KOPT-K1 (cell line): ENCODE results near the gene SLC25A36.
A peak's percentile ranks its signal among the peaks of the same experiment; 100 is the strongest.
"Not testable (repeated sequence)": the region's sequence is repeated elsewhere in the genome, so short reads cannot be mapped to it uniquely, and the experiment has no call there.

Source experiments
- H3K27ac ChIP-seq: fragments of 200-600 bp; sonication (generic); 2 replicates; pipeline ENCODE4 v1.5.1; 2016; ENCODE audit warnings: antibody characterized with exemption, mild to moderate bottlenecking, low read depth, low read length; ENCODE audit not compliant: poor library complexity, severe bottlenecking
- H3K36me3 ChIP-seq: fragments of 200-600 bp; sonication (generic); 2 replicates; pipeline ENCODE4 v1.5.1; 2017; ENCODE audit warnings: antibody characterized with exemption, mild to moderate bottlenecking, low read length, moderate library complexity; ENCODE audit not compliant: insufficient read depth
- H3K9me3 ChIP-seq: fragments of 200-600 bp; sonication (generic); 2 replicates; pipeline ENCODE4 v1.5.1; 2017; ENCODE audit warnings: antibody characterized with exemption, low read length, mild to moderate bottlenecking; ENCODE audit not compliant: insufficient read depth, poor library complexity, severe bottlenecking

Gene SLC25A36

DNA sequence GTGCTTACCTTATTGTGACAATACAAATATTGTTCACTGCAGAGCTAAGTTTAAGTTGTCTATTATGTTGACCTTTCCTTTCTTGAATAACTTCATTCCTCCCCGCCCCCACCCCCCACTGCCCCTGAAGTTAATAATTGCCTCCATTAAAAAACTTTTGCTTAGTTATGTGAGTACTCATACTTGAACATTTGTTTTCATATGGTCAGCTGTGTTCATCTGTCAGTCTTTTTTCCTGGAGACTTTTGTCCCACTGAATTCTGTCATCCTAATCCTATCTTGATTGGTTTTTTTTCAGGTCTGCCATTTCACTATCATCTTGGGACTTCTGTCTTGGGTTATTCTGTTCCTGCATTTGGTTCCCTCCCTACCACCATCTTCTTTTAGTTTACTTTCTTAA lies 8.5 kb downstream of the SLC25A36 start:
- Histone ChIP-seq H3K9me3 (no peaks in the 10 kb centered on the region), H3K27ac (no peak overlapping the region), H3K36me3 (peaks cover 24% of the 10 kb centered on the region)

- no peaks in the 10 kb centered on the region for H3K9me3 ChIP-seq
- H3K27ac ChIP-seq, result no peak overlapping the region
- H3K36me3 ChIP-seq, result peaks cover 19% of the 10 kb centered on the region
These were observed 9.2 kb downstream of the SLC25A36 start for GRCh38 chr3:140950863-140951262.

GRCh38 chr3:140951750-140952149 lies 10.1 kb downstream of the SLC25A36 start:
- H3K36me3 ChIP-seq, result peaks cover 15% of the 10 kb centered on the region
- H3K9me3 ChIP-seq, H3K27ac ChIP-seq: not testable (repeated sequence)

- no peaks in the 10 kb centered on the region for H3K9me3 ChIP-seq
- H3K27ac ChIP-seq, result no peak overlapping the region
These were observed 11.7 kb downstream of the SLC25A36 start for GRCh38 chr3:140953028-140953960.

DNA sequence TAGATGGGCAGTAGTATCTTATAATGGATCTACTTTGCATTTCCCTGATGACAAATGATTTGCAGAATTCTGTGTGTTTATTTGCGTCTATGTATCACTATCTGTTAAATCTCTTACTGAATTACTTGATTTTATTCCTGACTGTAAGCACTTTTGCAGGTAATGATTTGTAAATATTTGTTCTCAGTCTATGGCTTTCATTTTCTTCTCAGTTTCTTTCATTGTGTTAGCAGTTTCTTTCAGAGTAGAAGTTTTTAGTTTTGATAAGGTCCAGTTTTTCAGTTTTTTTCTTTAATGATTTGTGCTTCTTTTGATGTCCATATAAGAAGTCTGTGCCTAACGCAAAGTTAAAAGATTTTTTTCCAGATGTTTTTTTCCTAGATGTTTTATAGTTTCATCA lies 12.9 kb downstream of the SLC25A36 start:
- no peaks in the 10 kb centered on the region for H3K9me3 ChIP-seq
- H3K27ac ChIP-seq, result no peak overlapping the region
- peaks cover 27% of the 10 kb centered on the region for H3K36me3 ChIP-seq

More at GRCh38 chr3:140953028-140953960, 11.7 kb downstream of the SLC25A36 start:
- H3K36me3 ChIP-seq, result peaks cover 14% of the 10 kb centered on the region

DNA sequence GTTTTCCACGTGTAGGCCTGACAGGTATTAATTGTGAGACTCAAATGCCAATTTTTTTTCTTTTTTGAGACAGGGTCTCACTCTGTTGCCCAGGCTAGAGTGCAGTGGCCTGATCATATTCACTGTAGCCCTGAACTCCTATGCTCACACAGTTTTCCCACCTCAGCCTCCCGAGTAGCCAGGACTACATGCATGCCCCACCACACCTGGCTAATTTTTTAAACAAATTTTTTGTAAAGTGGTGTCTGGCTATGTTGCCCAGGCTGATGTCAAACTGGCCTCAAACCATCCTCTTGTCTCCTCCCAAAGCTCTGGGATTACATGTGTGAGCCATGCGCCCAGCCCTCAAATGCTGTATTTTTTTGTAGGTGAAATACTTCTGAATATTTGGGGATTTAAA lies 14.0 kb downstream of the SLC25A36 start:
- Histone ChIP-seq H3K9me3 (no peaks in the 10 kb centered on the region), H3K36me3 (peaks cover 36% of the 10 kb centered on the region), H3K27ac (no peak overlapping the region)

- Histone ChIP-seq H3K27ac (no peak overlapping the region), H3K9me3 (no peaks in the 10 kb centered on the region), H3K36me3 (peaks cover 41% of the 10 kb centered on the region)
These were observed 14.6 kb downstream of the SLC25A36 start for GRCh38 chr3:140956058-140956835.

DNA sequence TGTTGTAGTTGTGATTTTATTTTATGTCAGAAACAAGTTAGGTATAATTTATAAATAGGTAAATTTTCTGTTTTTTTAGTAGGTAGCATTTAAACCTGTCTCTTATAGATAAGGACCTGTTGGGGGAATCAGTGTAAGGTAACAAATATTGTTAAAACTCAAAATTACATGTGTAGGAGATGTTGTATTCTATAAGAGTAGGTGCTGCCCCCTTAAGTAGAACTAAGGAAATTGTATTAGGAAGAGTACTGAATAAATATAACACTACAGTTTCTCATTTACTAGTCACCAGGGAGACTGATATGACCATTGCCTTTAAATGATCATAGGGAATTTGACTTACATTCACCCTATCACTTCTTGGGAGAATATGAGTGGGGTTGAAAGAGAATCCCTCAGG lies 31.2 kb downstream of the SLC25A36 start:
- peaks cover 51% of the 10 kb centered on the region for H3K36me3 ChIP-seq
- no peak overlapping the region for H3K27ac ChIP-seq
- H3K9me3 ChIP-seq, result no peaks in the 10 kb centered on the region

DNA sequence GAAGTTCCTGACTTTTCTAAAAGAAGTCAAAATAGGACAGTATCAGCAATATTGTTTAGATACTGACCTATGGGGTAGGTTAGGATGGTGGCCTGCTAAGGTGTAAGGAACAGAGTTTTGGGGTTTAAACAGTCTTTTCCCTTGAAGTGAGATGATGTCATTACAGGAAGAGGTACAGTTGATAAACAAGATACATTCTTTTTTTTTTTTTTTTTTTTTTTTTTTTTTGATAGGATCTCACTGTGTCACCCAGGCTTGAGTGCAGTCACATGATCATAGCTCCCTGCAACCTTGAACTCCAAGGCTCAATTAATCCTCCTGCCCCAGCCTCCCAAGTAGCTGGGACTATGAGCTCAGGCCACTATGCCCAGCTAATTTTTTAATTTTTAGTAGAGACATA lies 33.3 kb downstream of the SLC25A36 start:
- peaks cover 61% of the 10 kb centered on the region for H3K36me3 ChIP-seq
- no peak overlapping the region for H3K27ac ChIP-seq
- H3K9me3 ChIP-seq, result no peaks in the 10 kb centered on the region

DNA sequence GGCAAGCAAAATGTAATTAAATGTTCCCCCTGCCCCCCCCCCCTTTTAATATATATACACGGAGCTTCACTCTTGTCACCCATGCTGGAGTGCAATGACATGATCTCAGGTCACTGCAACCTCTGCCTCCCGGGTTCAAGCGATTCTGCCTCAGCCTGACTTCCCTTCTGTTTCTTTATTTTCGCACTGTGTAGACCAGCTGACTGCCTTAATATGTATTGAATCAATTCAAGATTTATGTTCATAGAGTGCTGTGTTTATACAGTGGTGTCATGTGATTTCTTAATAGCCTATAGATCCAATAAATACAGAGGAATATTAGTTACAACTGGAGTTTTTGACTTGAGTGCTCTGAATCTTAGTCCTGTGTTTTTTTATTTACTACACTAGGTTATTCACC lies 39.0 kb downstream of the SLC25A36 start:
- H3K36me3 ChIP-seq, result peaks cover 35% of the 10 kb centered on the region
- H3K9me3 ChIP-seq, result peaks cover 9% of the 10 kb centered on the region
- H3K27ac ChIP-seq, result no peak overlapping the region

GRCh38 chr3:140987792-140988191 lies 46.2 kb downstream of the SLC25A36 start:
- H3K27ac ChIP-seq, H3K36me3 ChIP-seq: not testable (repeated sequence)
- H3K9me3 ChIP-seq, result peaks cover 17% of the 10 kb centered on the region

GRCh38 chr3:140994316-140994715 lies 52.7 kb downstream of the SLC25A36 start:
- H3K36me3 ChIP-seq, result no peaks in the 10 kb centered on the region
- peaks cover 7% of the 10 kb centered on the region for H3K9me3 ChIP-seq
- H3K27ac ChIP-seq, result no peak overlapping the region

DNA sequence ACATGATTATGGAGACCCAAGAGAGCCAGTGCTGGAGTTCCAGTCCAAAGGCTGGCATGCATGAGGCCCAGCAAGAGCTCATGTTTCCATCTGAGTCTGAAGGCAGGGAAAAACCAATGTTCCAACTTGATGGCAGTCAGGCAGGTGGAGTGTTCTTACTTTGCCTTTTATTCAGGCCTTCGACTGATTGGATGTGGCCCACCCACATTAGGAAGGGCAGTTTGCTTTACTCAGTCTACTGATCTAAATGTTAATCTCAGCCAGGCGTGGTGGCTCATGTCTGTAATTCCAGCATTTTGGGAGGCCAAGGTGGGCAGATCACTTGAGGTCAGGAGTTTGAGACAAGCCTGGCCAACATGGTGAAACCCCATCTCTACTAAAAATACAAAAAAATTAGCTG lies 53.2 kb downstream of the SLC25A36 start:
- H3K27ac ChIP-seq, H3K9me3 ChIP-seq, H3K36me3 ChIP-seq: not testable (repeated sequence)

DNA sequence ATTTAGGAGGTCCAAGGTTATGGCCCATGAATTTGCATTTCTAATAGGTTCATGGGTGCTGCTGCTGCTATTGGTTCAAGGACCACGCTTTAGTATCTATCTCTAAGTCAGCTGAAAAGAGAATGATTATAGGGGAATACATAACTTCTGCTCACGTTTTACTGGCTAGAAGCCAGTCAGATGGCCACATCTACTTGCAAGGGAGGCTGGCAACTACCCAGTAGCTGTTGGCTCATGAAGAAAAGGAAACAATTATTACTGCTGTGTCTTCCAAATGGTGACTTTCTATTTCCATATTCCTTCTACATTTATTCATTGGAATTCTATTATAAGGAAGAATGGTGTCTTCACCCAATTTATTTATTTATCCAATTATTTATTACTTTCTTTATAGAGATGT lies 54.2 kb downstream of the SLC25A36 start:
- Histone ChIP-seq H3K27ac (no peak overlapping the region), H3K9me3 (peaks cover 7% of the 10 kb centered on the region), H3K36me3 (no peaks in the 10 kb centered on the region)

DNA sequence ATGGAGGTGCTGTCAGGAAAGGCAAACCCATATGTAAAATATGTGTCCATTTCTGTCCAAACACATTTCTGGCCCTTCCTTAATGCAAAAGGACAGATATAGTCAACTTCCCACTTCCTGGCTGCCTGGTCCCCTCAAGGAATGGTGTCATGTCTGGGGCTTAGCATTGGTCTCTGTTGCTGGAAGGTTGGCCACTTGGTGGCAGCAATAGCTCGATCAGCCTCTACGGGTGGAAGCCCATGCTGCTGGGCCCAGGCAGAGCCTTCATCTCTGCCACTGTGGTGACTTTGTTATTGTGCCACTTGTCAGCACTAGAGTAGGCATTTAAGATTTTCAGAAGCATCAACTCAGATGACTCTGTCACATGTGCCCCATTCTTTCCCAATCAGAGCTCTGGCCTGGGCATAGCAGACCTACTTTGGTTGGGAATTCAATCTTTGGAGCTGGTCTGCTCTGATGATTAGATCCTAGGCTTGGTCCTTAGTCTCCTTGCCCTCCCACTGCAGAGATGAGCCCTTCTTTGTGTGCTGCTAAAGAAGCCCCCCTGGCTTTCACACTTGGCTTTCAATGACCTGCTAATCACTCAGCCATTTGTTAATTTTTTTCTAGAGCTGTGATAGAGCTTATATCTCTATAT lies 58.5 kb downstream of the SLC25A36 start:
- no peaks in the 10 kb centered on the region for H3K36me3 ChIP-seq
- H3K27ac ChIP-seq, result peak overlapping the region; percentile 40
- peaks cover 7% of the 10 kb centered on the region for H3K9me3 ChIP-seq
